Activated gamma-delta T cell treated with Interleukin-2 at 50 U/mL for 16 hours (primary cell): ENCODE data around the gene TTC7B.

Source experiments
- DNase-seq: peaks from one replicate; pipeline ENCODE4 v3.0.0-alpha.2; 2020

The TTC7B gene

DNA sequence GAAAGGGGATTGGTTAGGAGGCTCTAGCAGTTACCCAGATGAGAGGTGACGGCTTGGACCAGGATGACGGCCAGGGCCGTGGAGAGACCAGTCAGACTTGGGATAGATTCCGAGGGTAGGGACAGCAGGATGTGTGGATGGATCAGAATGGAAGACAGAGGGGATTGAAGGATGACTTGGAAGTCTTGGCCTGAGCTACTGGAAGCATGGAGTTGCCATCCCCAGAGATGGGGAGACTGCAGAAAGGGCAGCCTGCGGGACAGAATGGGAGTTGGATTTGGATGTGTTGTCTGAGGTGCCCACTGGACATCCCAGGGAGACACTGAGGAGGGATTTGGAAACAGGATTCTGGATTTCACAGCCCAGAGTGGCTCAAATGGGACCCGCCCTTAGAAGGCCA, 317.1 kb downstream of the TTC7B start:
- no peak for DNase-seq

DNA sequence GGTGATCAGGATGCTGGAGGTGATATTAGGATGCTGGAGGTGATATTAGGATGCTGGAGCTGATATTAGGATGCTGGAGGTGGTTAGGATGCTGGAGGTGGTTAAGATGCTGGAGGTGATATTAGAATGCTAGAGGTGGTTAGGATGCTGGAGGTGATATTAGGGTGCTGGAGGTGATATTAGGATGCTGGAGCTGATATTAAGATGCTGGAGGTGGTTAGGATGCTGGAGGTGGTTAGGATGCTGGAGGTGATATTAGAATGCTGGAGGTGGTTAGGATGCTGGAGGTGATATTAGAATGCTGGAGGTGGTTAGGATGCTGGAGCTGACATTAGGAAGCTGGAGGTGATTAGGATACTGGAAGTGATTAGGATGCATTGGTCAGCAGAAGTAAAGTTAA, 318.0 kb downstream of the TTC7B start:
- DNase-seq: no peak

DNA sequence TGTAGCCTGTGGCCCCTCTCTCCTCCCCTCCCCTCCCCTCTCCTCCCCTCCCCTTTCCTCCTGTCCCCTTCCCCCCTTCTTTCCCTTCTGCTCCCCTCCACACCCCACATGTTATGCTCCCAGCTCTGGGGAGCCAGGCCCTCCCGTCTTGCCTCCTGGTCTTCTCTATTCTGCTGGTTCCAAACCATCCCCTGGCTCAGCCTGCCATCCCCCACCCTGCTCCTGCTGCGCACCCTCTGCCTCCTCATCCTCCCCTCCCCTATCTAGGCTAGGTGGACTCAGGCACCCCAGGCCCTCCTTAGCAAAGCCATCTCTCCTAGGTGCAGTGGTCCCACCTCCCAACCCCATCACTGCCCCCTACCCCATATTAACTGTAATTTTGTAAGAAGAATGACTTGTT, 319.9 kb downstream of the TTC7B start:
- no peak for DNase-seq

DNA sequence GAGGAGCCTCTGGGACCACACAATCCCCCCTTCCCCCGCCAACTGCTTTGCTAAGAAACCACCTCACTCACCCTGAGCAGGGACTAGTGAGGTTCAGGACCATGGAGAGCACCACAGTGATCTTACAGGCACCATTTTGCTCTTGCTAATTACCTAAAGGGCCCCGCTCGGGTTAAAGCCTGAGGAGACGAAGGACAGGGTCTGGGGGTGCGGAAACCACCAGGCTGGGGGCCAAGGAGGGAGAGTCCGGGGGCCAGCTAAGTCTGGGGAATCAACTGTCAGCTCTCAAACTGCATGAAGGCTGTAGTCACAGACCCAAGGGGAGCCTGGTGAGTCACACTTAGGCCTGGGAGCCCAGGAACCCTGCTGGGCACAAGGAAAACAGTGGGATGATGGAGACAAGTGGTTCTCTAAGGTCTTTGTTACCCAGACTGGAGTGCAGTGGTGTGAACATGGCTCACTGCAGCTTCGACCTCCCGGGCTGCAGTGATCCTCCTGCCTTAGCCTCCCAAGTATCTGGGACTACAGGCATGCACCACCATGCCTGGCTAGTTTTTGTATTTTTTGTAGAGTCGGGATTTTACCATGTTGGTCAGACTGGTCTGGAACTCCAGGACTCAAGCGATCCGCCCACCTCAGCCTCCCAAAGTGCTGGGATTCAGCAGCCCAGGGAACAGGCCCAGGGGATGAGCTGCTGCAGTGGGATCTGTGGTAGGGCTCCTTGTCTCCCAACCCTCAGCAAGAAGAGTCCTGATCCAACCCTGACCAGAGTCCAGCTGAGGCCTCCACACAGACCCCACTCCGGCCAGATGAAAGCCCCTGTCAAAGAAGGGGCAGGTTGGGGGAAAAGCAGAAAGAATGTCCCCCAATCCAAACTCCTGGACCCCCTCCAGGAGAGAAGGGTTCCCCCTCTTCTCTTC, 320.6 kb downstream of the TTC7B start:
- DNase-seq: peak; percentile 34

DNA sequence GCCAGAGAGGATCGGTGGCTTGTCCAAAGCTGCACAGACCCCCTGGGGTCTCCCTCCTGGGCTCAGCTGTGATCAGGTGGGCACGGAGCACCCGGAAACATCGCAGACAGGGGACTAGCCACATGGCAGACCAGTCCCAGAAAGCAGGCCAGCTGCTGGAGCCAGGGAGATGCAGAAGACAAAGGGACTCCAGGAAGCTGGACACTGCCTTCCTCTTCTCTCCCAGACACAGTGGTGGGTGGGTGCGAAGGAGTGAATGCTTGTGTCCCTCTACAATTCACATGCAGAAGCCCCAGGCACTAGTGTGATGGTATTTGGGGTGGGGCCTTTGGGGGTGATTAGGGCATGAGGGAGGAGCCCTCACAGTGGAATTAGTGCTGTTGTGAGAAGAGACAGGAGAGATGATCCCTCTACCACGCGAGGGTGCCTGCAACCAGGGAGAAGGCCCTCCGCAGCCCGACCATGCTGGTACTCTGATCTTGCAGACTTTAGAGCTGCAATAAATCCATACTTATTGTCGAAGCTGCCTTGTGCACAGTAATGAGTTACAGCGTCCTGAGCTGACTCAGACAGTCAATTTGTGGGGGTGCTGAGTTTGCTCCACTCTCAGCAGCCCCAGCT, 324.2 kb downstream of the TTC7B start:
- no peak for DNase-seq

DNA sequence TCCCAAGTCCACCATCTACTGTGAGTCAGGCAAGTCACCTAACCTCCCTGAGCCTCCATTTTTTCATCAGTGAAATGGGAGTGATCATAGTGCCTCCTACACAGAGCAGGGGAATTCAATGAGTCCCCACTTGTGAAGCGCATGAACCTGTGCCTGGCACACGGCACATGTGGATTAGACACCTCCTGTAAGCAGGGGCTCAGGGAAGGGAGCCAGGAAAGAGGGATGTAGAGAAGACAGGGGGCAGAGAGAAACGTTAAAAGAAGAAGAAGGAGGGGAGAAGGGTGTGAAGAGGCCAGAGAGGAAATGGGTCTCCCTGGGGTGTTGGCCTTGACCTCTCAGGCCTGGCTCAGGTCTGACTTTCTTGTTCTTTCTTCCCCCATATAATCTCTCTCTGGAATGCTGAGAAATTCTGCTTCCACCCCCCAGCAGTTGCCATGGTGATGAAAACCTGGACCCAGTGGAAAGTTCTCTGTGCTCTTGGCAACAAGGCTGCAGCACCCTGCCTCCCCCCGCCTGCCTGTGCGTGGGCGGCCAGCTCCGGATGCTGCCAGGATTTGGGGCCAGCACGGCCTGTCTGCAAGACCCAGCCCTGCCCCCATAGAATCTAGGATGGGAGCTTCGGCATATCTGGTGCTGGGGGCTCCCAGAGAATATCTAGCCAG, 324.9 kb downstream of the TTC7B start:
- no peak for DNase-seq

DNA sequence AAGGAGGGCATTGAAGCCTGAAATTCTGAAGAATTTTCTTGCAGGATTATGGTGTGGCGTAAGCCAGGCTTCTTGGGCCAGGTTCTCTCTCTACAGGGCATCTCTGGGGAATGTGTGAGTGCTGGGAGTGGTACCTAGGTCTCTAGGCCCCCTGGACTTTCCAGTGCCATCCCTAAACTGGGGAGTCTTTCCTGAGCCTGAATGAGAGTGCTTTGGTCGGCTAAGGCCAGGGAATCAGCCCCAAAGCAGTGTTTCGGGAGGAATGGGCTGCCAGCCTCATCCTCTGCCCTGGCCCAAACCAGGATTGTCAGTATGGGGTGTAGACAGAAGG, 325.5 kb downstream of the TTC7B start:
- no peak for DNase-seq

DNA sequence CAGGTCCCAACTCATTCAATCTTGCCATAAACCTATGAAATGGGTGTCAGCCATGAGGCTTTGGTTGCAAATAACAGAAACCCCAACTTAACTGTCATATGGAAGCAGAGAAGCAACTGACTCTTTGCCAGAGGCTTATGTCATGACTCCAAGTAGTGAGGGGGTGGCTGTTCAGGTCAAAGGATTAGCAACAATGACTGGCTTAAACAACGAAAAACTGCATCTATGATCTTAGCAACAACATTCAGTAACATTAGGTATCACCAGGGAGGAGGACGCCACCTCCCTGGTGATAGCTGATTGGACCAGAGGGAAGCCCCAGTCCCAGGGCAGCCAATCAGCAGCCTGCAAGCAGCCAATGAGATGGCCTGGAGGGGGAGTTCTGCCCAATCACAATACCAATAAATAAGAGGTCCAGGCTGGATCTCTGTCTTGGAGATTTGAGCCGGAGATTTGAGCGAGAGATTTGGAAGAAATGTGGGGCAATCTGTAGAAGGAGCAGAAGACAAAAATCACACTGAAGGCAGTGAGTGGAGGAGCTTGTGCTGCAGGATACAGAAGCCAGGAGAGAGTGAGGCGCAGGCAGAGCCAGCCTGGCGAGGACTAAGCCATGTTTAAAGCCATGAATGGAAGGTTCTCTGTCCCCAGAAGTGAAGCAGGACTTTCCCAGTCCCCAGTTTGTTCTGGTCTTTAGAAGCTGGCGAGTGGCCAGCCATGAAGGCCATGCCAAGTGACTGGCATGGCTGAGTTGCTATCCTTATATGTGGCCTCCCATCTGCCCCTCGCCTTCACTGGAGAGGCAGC, 326.1 kb downstream of the TTC7B start:
- DNase-seq: no peak

DNA sequence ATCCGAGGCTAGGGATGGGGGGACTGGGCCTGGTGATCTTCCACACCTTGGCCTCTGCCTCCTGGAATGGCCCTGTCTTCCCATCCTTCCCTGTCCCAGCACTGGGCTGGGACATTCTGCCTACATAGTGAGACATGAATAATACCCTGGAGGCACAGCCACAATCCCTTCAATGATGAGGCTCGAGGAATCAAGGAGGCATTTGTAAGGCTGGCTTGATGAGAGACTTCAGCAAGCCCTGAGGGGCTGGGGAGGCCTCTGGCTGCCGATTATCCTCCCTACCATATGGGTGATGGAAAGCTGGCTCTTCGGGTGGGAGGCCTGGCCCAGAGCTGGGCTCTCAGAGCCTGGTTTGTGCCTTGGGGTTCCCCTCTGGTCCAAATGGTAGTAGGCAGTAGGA, 326.9 kb downstream of the TTC7B start:
- DNase-seq: no peak

DNA sequence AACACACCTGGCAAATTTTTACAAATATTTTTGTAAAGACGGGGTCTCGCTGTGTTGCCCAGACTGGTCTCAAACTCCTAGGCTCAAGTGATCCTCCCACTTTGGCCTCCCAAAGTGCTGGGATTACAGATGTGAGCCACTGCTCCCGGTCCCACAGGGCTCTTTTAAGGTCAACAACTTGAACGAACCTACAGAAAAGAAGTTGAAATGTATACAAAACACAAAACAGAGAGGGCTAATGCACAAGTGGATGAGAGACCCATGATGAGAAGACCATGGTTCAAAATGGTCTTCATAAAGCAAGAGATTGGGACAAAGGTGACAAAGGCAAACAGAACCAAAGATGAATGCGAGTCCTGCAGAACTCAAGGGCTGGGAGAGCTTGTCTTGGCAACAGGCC, 328.0 kb downstream of the TTC7B start:
- no peak for DNase-seq

DNA sequence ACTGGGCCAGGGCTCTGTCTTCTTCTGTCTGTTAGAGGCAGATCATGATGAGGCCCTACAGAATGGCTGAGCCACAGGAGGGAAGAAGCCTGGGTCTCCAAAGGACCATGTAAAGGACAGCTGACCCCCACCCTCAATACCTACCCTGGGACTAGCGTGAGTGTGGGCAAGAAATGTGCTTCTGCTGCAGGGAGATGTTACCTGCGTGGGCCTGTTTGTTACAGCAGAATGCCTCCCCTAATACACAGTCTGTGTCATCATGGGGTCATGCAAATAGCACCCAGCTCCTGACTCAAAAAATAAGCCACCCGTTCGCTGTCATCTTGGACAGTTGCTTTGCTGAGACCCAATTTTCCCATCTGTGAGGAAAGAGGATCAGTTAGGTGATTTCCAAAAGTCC, 328.8 kb downstream of the TTC7B start:
- DNase-seq: no peak

DNA sequence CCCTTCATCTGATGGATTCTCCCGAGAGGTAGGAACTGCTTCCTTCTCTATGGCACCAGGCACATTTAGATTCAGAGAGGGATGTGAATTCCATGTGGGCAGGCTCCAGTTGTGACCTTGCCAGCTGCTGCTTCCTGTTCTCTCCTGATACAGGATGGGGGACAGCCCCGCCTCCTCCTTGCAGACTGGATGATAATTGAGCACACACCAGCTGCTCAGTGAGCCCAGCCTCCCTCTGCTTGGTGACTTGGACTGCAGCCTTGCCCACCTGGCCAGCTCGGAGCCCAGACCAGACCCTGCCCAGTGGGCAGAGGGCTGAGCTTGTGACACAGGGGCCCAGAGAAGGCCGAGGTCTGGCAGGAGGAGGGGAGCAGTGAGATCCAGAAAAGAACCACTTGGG, 329.2 kb downstream of the TTC7B start:
- DNase-seq: no peak

DNA sequence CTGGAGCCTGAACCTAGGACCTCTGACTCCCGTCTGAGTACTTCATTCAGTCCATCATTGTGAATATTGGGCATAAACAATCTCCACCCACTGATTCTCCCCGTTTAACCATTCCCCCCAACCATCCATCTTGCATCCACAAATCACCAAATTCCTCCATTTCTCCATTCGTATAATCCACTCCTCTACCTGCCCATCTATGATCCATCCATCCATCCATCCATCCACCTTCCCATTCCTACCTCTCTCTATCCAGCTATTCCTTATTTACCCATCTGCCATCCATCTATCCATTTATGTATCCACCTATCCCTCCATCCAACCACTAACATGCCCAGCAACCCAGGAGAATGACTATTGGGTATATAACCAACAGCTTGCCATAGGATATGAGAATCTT, 331.9 kb downstream of the TTC7B start:
- DNase-seq: no peak

DNA sequence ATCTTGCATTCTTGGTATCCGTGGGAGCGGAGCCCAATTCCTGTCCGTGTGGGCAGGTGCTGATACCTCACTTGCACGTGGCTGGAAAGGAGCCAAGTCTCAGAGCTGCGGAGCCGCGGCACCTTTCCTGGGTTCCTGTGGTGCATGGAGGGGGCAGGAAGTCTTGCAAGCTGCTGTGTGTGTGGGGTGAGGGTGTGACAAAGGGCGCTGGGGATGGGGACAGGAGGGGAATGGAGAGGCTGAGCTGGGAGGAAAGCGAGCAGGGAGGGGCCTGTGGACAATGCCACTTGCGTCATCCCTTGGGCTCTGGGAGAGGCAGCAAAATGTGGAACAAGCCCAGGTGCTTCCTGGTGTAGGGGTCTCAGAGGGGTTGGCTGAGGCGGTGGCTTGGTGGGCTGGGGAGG, 332.7 kb downstream of the TTC7B start:
- peak; percentile 48 for DNase-seq

DNA sequence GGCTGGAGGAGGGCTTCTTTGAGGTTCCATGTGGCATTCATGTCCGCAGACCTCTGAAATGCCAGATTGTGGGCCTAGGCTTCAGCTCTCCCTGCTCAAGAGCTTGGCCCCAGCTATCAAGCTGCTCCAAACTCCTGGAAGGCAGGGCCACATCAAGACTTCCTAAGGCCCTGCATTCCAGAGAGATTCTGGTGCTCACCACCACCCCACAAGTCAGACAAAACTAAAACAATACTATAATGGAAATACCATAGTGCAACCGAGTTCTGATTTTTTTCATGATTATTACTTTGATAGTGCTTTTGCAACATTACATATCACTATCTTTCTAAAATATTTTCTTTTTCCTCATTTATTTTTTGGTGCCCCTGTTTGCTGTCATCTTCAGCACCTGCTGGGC, 333.1 kb downstream of the TTC7B start:
- DNase-seq: no peak

DNA sequence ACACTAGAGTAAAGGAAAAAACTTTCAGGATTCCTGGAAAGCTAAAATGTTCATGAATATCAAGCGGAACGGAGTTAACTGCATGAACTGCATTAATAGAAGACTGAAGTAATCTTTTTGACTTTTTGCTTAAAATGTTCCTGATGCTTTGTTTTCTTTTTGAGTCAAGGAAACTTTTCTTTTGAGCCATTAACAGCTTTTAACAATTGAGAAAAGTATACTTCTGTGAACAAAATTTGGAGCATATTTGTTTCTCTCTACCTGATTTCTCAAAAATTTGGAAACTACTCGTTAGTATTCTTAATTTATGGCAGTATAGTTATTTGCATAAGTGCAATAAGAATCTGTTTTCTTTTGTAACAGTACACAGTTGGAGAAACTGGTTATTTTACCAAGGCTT, 340.9 kb downstream of the TTC7B start:
- DNase-seq: no peak
